Activated CD8-positive, alpha-beta memory T cell treated with anti-CD3 and anti-CD28 coated beads, Interleukin-2, amount 50 U/mL, for 1 hour (primary cell): ENCODE measurements around the gene DLST.

Experiments
- DNase-seq: peaks from one replicate; pipeline ENCODE4 v3.0.0-alpha.2; 2020; ENCODE audit errors: extremely low read depth

DLST gene

GRCh38 chr14:74881431-74882102 is at the start of gene DLST:
Gene DLST, plus strand, starts transcription at chr14:74881916. Its CDS starts 38 bp downstream, at chr14:74881954.
- peak; percentile 53 for DNase-seq

- no peak for DNase-seq
These were observed 48.9 kb upstream of the DLST start for GRCh38 chr14:74832849-74833248.

GRCh38 chr14:74834692-74835392 is 46.9 kb upstream of the DLST start:
- DNase-seq, result no peak

GRCh38 chr14:74835645-74836250 is 46.0 kb upstream of the DLST start:
- peak; percentile 3 for DNase-seq

- DNase-seq, result no peak
These were observed 45.3 kb upstream of the DLST start for GRCh38 chr14:74836251-74836960.

GRCh38 chr14:74838166-74838565 is 43.5 kb upstream of the DLST start:
- DNase-seq, result no peak

- DNase-seq, result no peak
These were observed 41.1 kb upstream of the DLST start for GRCh38 chr14:74840603-74841030.

GRCh38 chr14:74841230-74842207 is 40.2 kb upstream of the DLST start:
- no peak for DNase-seq

- no peak for DNase-seq
These were observed 38.1 kb upstream of the DLST start for GRCh38 chr14:74843653-74844052.

- DNase-seq, result no peak
These were observed 35.5 kb upstream of the DLST start for GRCh38 chr14:74846168-74846567.

GRCh38 chr14:74846968-74847665 is 34.6 kb upstream of the DLST start:
- DNase-seq, result no peak

- DNase-seq, result no peak
These were observed 32.9 kb upstream of the DLST start for GRCh38 chr14:74848768-74849167.

- no peak for DNase-seq
These were observed 28.7 kb upstream of the DLST start for GRCh38 chr14:74852922-74853530.

GRCh38 chr14:74853581-74853980 is 28.1 kb upstream of the DLST start:
- no peak for DNase-seq

GRCh38 chr14:74855021-74855420 is 26.7 kb upstream of the DLST start:
- no peak for DNase-seq

- no peak for DNase-seq
These were observed 25.8 kb upstream of the DLST start for GRCh38 chr14:74855945-74856344.

GRCh38 chr14:74856366-74856765 is 25.4 kb upstream of the DLST start:
- no peak for DNase-seq

GRCh38 chr14:74858022-74858421 is 23.7 kb upstream of the DLST start:
- no peak for DNase-seq

GRCh38 chr14:74859757-74860552 is 21.8 kb upstream of the DLST start:
- DNase-seq, result no peak
